Suppressor macrophage (primary cell): ENCODE results near the gene CSF2RB.
A peak's percentile ranks its signal among the peaks of the same experiment; 100 is the strongest.

Experiments used
- DNase-seq, 4 experiments: peaks; one replicate each; pipeline ENCODE4 v3.0.0-alpha.2; 2020 to 2022

The CSF2RB gene

GRCh38 chr22:36921309-36922104 lies 8.1 kb downstream of the CSF2RB start:
- DNase-seq = peak; percentile 84 to 92 (median 90)

DNA sequence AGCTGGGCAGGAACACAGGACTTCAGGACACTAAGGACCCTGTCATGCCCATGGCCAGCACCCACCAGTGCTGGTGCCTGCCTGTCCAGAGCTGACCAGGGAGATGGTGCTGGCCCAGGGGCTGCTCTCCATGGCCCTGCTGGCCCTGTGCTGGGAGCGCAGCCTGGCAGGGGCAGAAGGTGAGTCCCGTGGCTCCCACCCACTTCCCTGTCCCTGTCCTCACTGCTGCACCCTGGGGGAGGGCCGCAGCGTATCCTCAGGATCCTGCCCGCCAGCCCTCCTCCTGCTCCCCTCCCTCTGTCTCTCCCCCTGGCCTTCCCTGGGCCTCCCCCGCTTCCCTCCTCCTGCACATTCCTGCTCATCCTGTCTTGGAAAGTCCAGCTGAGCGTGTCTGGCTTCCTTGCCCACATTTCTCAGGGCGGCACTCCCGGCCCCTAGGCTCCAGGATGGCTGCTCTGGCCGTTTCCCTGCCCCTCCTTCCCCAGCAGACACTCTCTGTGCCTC lies 8.7 kb downstream of the CSF2RB start:
- no peak for DNase-seq

DNA sequence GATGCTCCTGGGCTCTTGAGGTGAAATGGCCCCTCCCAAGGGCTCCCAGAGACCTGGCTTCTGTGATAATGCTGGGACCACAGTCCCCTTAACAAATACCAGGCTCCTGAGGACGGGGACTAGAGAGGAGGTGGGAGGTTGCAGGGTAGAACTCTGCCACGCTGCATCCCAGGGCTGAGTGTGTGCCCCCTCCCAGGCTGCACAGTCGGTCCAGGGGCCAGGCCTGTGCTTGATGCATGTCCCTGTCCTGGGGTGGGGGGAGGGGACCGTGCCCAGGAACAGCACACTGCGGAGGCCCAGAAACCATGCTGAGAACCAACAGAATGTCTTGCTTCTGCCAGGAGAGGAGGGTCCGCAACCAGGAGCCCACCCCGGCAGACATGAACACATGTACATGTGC lies 9.3 kb downstream of the CSF2RB start:
- DNase-seq = no peak

DNA sequence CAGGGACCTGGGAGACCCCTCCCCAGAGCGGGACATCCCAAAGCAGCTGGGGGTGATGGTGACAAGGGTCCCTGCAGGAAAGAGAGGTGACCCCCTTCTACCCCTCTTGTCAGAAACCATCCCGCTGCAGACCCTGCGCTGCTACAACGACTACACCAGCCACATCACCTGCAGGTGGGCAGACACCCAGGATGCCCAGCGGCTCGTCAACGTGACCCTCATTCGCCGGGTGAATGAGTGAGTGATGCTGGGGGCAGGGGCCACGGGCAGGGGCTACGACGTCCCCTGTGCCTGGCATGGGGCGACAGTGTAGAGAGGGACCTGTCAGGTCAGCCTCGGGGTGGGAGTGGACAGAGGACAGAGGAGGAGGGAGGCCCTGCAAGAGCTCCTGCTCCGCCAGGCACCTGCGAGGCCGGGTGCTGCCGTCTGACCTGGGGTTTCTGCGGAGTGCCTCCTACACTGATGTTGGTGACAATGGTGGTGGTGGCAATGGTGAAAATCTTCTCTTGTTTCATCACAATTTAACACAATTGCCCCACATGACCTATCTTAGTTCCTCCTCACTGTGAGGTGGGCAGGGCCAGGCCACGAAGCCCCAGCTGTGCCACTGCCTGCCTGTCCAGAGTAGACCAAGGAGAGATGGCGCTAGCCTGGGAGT lies 9.8 kb downstream of the CSF2RB start:
- peak; percentile 19 to 66 (median 60) for DNase-seq

DNA sequence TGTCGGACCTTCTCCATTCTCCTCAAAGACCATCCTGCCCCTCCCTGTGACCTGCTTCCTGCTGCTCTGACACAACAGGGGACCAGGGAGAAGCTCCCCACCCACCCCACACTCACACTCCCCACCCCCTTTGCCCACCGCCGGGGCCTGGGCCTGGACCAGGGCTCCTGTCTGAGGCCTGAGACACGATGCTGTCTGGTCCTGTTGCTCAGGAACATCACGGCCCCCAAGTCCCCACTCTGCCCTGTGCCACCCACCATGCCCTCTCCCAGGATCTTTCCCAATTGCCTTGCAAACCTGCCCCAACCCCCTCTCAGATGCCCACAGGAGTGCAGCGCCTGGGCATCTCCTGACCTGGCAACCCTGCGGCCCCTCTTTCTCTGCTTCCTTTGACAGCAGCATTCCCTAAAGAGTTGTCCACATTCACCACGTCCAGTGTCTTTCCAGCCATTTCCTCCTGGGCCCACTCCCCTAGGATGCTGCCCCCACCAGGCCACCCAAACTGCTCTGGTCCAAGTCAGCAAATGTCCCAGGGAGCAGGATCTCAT lies 10.8 kb downstream of the CSF2RB start:
- DNase-seq = no peak

GRCh38 chr22:36925388-36926290 lies 12.2 kb downstream of the CSF2RB start:
- no peak for DNase-seq

DNA sequence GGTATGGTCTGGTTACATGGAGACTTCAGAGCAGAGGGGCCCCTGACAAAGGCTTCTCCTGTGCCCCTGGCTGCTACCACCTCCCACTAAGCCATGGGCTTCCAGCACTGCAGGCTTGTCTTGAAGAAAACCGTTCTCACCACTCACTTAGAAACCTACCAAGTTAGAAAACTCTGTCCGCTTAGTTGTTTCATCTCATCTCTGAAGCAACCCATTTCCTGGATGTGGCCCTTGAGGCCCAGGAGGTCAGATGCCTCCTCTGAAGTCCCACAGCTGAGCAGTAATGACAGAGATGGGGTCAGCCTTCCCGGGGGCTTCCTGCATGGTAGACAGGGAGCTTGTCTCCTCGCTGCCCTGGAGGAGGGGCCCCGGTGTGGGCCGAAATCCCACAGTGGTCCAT lies 12.9 kb downstream of the CSF2RB start:
- DNase-seq = no peak

DNA sequence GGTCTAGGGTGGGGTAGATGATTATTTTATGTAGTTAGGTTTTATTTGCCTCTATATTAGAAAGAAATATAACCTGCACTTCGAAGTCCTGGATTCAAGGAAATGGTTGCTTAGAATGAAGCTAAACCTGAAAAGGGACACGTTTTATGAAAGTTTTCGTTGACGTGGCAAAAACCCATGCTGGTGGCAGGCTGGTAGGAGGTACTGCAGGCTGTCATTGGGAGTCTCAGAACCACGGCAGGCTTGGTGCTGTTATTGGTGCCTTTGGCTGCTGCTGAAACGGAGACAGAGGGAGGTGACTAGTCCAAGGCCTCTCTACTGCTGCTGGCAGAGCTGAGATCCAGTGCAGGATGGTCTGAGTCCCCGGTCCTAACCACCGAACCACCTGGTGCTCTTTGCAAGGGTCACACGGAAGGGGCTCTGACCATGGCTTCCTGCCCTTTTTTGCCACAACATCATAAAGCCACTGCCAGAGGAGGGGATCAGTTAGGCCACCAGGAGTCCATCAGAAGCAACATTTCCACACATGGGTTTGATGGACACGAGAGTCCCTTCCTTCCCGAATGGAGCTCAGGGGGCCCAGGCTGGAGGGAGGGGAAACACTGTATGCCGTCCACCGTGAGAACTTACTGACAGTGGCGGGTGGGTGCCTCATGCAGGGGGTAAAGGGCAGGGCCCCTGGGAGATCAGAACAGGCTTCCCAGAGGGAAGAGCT lies 13.4 kb downstream of the CSF2RB start:
- no peak for DNase-seq

DNA sequence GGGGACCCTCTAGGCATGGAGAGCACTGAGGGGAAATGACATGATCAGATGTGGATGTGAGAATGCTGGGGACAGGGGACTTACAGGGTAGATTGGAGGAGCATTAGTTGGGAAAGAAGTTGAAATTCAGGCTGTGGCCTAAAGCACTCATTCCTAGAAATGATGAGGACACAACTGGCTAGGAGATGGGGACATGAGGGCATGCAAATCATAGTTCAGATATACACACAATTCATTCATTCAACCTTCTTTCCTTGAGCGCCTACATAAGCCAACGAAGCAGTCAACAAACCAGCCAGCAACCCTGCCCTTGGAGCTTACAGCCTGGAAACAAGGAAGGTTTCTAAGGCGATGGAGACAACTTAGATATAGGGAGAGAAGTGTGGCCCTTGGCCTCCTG lies 14.2 kb downstream of the CSF2RB start:
- DNase-seq = no peak

DNA sequence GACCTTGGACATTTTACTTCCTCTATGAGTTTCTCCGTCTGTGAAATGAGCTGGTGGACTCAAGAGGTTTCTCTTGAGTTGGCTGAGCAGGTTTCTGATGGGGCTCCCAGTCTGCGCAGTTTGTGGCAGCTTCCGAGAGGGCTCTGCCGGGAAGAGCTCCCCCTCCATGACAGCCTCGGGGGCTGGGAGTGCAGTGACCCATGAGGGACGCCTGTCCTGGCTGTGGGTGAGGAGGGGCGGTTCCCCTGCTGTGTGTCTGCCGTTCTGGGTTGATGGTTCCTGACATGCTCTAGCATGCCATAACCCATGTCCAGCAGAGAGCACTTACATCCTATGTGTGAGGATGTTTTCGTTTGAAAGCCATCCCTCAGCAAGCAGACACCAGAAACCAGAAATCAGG lies 14.8 kb downstream of the CSF2RB start:
- no peak for DNase-seq

DNA sequence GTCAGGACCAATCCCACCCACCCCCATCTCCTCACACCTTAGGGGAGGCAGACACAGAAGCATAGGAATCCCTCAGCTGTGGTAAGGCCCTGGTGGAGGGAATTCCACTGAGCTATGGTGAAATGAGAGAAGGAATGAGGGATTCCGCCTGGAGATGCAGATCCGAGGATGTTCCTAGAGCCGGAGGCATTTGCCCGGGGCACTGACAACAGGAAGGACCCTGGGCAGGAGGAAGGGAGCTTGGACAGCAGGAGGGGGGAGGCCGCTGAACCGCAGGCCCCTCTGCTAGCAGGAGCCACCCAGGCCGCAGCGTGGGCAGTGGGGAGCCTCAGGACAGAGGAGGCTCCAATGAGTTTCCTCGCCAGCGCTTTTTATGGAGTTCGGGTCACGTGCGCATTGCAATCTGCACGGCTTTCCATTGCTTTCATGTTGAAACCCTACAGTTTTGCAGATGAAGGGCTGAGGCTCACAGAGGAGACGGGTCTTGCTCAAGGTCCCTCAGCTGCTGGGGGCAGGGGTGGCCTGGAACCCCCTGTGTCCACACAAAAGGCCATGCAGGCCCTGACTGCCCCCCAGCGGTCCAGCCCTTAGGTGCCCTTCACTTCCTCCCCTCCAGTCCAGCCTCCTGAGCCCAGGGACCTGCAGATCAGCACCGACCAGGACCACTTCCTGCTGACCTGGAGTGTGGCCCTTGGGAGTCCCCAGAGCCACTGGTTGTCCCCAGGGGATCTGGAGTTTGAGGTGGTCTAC lies 15.5 kb downstream of the CSF2RB start:
- no peak for DNase-seq

DNA sequence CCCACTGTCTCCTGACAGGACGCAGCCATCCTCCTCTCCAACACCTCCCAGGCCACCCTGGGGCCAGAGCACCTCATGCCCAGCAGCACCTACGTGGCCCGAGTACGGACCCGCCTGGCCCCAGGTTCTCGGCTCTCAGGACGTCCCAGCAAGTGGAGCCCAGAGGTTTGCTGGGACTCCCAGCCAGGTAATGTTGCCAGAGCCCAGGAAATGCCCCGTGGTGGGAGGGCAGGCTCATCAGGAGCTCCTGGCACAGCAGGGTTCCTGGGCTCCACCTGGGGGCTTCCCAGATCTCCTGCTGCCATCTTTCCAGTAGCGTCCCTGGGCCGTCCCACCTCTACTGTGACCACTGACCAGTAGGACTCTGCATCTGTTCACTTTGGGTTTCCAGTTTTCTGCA lies 16.2 kb downstream of the CSF2RB start:
- no peak for DNase-seq

DNA sequence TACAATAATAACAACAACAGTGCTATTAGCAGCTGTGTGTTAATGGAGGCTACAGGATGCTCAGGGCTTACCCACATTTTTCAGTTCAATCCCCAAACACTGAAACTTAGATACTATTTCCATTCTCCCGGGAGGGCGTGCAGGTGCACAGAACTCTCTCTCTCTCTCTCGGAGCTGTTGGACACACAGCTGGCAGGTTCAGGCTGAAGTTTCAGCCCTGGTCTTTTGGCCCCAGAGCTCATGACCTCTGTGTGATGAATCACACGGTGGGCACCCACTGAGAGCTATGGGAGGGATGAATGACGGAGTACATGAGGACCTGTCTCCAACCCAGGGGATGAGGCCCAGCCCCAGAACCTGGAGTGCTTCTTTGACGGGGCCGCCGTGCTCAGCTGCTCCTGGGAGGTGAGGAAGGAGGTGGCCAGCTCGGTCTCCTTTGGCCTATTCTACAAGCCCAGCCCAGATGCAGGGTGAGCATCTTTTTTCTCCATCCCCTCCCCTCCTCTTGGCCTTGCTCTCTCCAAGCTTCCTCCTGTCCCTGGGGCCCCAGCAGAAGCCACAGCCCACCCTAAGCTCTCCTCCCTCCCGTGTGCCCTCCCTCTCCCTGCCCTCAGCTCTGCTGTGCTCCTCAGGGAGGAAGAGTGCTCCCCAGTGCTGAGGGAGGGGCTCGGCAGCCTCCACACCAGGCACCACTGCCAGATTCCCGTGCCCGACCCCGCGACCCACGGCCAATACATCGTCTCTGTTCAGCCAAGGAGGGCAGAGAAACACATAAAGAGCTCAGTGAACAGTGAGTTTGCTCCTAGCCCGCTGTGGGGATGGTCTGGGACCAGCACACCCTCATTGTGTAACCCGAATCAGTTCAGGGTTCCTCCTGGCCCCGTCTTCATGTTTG lies 16.9 kb downstream of the CSF2RB start:
- DNase-seq = no peak

DNA sequence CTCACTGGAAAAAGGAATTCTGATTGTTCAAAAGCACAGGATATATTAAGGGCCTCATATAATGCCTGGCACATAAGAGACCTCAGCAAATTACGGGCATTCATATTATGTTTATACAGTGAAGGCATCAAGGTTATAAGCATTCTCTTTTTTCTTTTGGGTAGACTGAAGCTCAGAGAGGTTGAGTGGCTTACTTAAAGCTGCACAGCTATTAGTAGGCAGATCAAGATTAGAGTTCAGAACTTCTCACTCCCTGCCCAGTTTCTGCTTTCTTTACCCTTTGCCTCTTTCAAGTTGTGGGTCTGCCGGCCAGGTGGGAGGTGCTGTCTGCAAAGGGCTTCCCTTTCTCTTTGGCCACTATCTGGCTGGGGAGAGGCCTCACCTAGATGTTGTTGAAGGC lies 18.0 kb downstream of the CSF2RB start:
- no peak for DNase-seq

- DNase-seq = peak in 3 of 4 experiments; percentile 23 to 31 (median 28)
Measured at GRCh38 chr22:36933629-36934417, 20.4 kb downstream of the CSF2RB start.

GRCh38 chr22:36934418-36935312 lies 21.2 kb downstream of the CSF2RB start:
- no peak for DNase-seq

DNA sequence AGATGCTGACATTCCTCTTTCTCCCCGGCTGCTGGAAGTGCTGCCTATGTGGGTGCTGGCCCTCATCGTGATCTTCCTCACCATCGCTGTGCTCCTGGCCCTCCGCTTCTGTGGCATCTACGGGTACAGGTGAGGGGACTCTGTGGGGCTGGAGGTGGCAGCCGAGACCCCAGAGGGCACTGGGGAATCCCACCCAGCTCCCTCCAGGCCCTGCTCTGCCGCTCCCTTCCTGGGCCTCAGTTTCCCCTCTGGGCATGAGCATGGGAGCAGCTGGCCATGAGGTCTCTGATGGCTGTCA lies 21.8 kb downstream of the CSF2RB start:
- DNase-seq = no peak

GRCh38 chr22:36935694-36936093 lies 22.3 kb downstream of the CSF2RB start:
- DNase-seq = no peak
